HepG2 (cell line): ENCODE results near the gene C5orf34. TPM values are rescaled to one million over a fixed set of nuclear protein-coding genes. Genes with fewer than 3 reads are reported as not detected.

Experiments
- ATAC-seq: fragments of 200-7000 bp; cut with Tn5 transposase; 3 replicates; pipeline ENCODE4 v1.9.1; 2020; ENCODE audit warnings: mild to moderate bottlenecking, moderate library complexity
- BruUV-seq: library from RNA; stranded (reverse); fragments of 400-500 nt; replicated peaks from 2 replicates; lab custom pipeline; 2021; lab: Mats Ljungman, UMichigan
- CTCF ChIA-PET: fragments of 300-600 bp; formaldehyde crosslinking; extraction: SDS; loops from one replicate; lab custom pipeline; 2021; ENCODE audit warnings: low total read pairs, inconsistent platforms, low intra/inter-chr PET ratio; lab: Yijun Ruan, JAX
- POLR2A ChIA-PET: fragments of 350-600 bp; sonication (Branson Sonifier 250); formaldehyde crosslinking; loops from one replicate; lab custom pipeline; 2020; ENCODE audit warnings: antibody characterized with exemption, inconsistent platforms; lab: Yijun Ruan, JAX
- DNase-seq: peaks from one replicate; pipeline ENCODE4 v3.0.0-alpha.2; 2015; ENCODE audit warnings: low spot score
- FAIRE-seq: peaks from 3 replicates; lab custom pipeline; 2011; peaks lifted over from hg19 to GRCh38; lab: Jason Lieb, UNC
- H2AFZ ChIP-seq: one replicate; pipeline ENCODE4 v1.6.1; 2011; ENCODE audit warnings: low read length, inconsistent platforms
- H3K27ac ChIP-seq: fragments of 300-600 bp; 3 replicates; pipeline ENCODE4 v1.8.0; 2011; ENCODE audit warnings: mixed run types, mild to moderate bottlenecking, mixed read lengths, low read length, inconsistent platforms; ENCODE audit not compliant: insufficient read depth; ENCODE audit errors: extremely low read length
- H3K27me3 ChIP-seq, 2 experiments: fragments of 200-600 bp in 1 of 2; 2 replicates in 1 of 2; 3 replicates in 1 of 2; pipeline versions ENCODE4 v1.6.0 to v1.8.0; 2011; ENCODE audit warnings: low read length in 2 of 2, mild to moderate bottlenecking in 2 of 2, moderate library complexity in 2 of 2, inconsistent platforms in 1 of 2; ENCODE audit not compliant: insufficient read depth in 2 of 2, control insufficient read depth in 1 of 2
- H3K36me3 ChIP-seq, 2 experiments: fragments of 200-600 bp in 1 of 2; replicated peaks in 1 of 2; 2 replicates in 1 of 2; 3 replicates in 1 of 2; pipeline versions ENCODE4 v1.5.1 to v1.8.0; 2011; ENCODE audit warnings: low read length in 2 of 2, inconsistent platforms in 1 of 2; ENCODE audit not compliant: insufficient read depth in 2 of 2, control insufficient read depth in 1 of 2
- H3K4me1 ChIP-seq: 2 replicates; pipeline ENCODE4 v1.5.1; 2012; ENCODE audit warnings: low read length, inconsistent platforms; ENCODE audit not compliant: insufficient read depth
- H3K4me2 ChIP-seq: 2 replicates; pipeline ENCODE4 v1.6.0; 2011; ENCODE audit warnings: low read depth, low read length, inconsistent platforms
- H3K4me3 ChIP-seq, 3 experiments: fragments of 200-600 bp in 1 of 3; sonication (generic), shearing (Covaris generic) in 1 of 3; replicated peaks in 1 of 3; 2 replicates each; pipeline ENCODE4 v1.5.1; 2011 to 2016; ENCODE audit warnings: low read length in 3 of 3, inconsistent platforms in 2 of 3, low read depth in 2 of 3, mild to moderate bottlenecking in 2 of 3, control low read depth in 1 of 3, mixed read lengths in 1 of 3; ENCODE audit not compliant: insufficient read depth in 1 of 3
- H3K79me2 ChIP-seq: one replicate; pipeline ENCODE4 v1.6.1; 2011; ENCODE audit warnings: low read length, inconsistent platforms; ENCODE audit not compliant: insufficient read depth
- H3K9ac ChIP-seq: 2 replicates; pipeline ENCODE4 v1.6.0; 2011; ENCODE audit warnings: mild to moderate bottlenecking, low read depth, low read length, inconsistent platforms; ENCODE audit not compliant: insufficient read depth
- H3K9me3 ChIP-seq: 2 replicates; pipeline ENCODE4 v1.5.1; 2012; ENCODE audit warnings: mild to moderate bottlenecking, low read length
- H4K20me1 ChIP-seq: 2 replicates; pipeline ENCODE4 v1.6.0; 2011; ENCODE audit warnings: inconsistent platforms, mild to moderate bottlenecking, low read length, moderate library complexity; ENCODE audit not compliant: insufficient read depth
- MXI1 ChIP-seq: IDR thresholded peaks from 3 replicates; pipeline ENCODE4 v1.6.1; 2012; ENCODE audit warnings: low read depth, low read length, inconsistent platforms, borderline replicate concordance
- RBM22 ChIP-seq: fragments of 200-400 bp; formaldehyde crosslinking; optimal IDR thresholded peaks from 2 replicates; pipeline ENCODE3; 2017; ENCODE audit warnings: mild to moderate bottlenecking, low read length, moderate library complexity
- SMAD3 ChIP-seq: sonication (generic); formaldehyde crosslinking; IDR thresholded peaks from 2 replicates; pipeline ENCODE4 v1.4.0; 2020; ENCODE audit warnings: missing genetic modification reagents
- ZNF317 ChIP-seq: sonication (generic); formaldehyde crosslinking; IDR thresholded peaks from 2 replicates; pipeline ENCODE4 v1.5.0; 2020; ENCODE audit warnings: mild to moderate bottlenecking, missing genetic modification reagents
- ZNF746 ChIP-seq: sonication (generic); formaldehyde crosslinking; IDR thresholded peaks from 2 replicates; pipeline ENCODE4 v1.8.0; 2022; ENCODE audit warnings: mild to moderate bottlenecking, missing genetic modification reagents
- WGBS: methylation state at CpG from one replicate; pipeline ENCODE4 v1.1.6; 2017; ENCODE audit warnings: low lambda C conversion rate; 5-methylcytosine and 5-hydroxymethylcytosine counted together
- in situ Hi-C: cut with HindIII; loops from 2 replicates; pipeline ENCODE4 v1.10.0; 2017; ENCODE audit warnings: low pct_unique_long_range_greater_than_20kb; ENCODE audit not compliant: extremely low pct_ligation_motif_present
- intact Hi-C: fragments of 100-400 bp; cut with micrococcal nuclease; formaldehyde crosslinking; loops from one replicate; pipeline ENCODE4 v1.10.0; 2022; ENCODE audit not compliant: unreplicated experiment
- polyA plus RNA-seq, 8 experiments: library from polyadenylated mRNA; depleted of rRNA in 3 of 8; stranded (reverse) in 7 of 8; unstranded in 1 of 8; fragments of >200 nt; fragmentation: Illumina TruSeq in 4 of 8; extraction: Trizol in 4 of 8; gene quantifications; 2 replicates each; pipeline versions ENCODE4 v1.2.1 to v1.2.3, GENCODE V29; 2011 to 2016; ENCODE audit warnings: low read depth in 4 of 8, missing spikeins in 1 of 8, mixed read lengths in 1 of 8; ENCODE audit not compliant: insufficient read depth in 1 of 8
- total RNA-seq, 5 experiments: library from RNA; depleted of rRNA; stranded (reverse); fragments of >200 nt; fragmentation: Illumina TruSeq; extraction: Trizol; gene quantifications; 2 replicates each; pipeline ENCODE4 v1.2.3, GENCODE V29; 2016; ENCODE audit warnings: low read depth in 1 of 5
- TF ChIP-seq, protein P1 (sequence below): sonication (generic); formaldehyde crosslinking; IDR thresholded peaks from 2 replicates; pipeline ENCODE4 v1.8.1; 2022; ENCODE audit warnings: mild to moderate bottlenecking, missing genetic modification reagents

The C5orf34 gene
- total and polyA plus RNA-seq, 2 of the 13 experiments (the other 11 are each of a cell fraction or from before 2014, with no cell fraction given): 3.2 to 6.4 TPM

- in situ Hi-C loops: no loop called here
- CTCF ChIA-PET: no interaction called here
- TF ChIP-seq, protein P1, sequence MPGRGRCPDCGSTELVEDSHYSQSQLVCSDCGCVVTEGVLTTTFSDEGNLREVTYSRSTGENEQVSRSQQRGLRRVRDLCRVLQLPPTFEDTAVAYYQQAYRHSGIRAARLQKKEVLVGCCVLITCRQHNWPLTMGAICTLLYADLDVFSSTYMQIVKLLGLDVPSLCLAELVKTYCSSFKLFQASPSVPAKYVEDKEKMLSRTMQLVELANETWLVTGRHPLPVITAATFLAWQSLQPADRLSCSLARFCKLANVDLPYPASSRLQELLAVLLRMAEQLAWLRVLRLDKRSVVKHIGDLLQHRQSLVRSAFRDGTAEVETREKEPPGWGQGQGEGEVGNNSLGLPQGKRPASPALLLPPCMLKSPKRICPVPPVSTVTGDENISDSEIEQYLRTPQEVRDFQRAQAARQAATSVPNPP (CRISPR knock-in tag): no peak
- TF ChIP-seq SMAD3 (no peak), ZNF317 (CRISPR knock-in tag) (no peak), ZNF746 (CRISPR knock-in tag) (no peak)
Observed at GRCh38 chr5:43533646-43534045, 18.7 kb upstream of the C5orf34 start.

GRCh38 chr5:43530648-43531047, 15.7 kb upstream of the C5orf34 start:
- POLR2A ChIA-PET: no interaction called here
- Histone ChIP-seq H3K36me3 (peaks cover 6 to 64% of the 10 kb centered on the region in 2 experiments), H3K27me3 (no peaks in the 10 kb centered on the region), H3K4me3 (no peak overlapping the region), H3K9me3 (no peaks in the 10 kb centered on the region), H3K9ac (no peak overlapping the region), H3K79me2 (no peaks in the 10 kb centered on the region), H3K4me2 (no peak overlapping the region), H3K4me1 (no peaks in the 10 kb centered on the region), H2AFZ (no peak overlapping the region), H4K20me1 (no peaks in the 10 kb centered on the region), H3K27ac (no peak overlapping the region)
- FAIRE-seq (no peak), DNase-seq (no peak), ATAC-seq (no peak)
- BruUV-seq: no TSS peak
- CTCF ChIA-PET: no interaction called here
- WGBS: 98% methylated on average over 2 of the region's 2 CpGs
- in situ Hi-C loops: no loop called here
- intact Hi-C loops: no loop called here
- TF ChIP-seq RBM22 (peak; percentile 59), MXI1 (no peak)

More at GRCh38 chr5:43533646-43534045, 18.7 kb upstream of the C5orf34 start:
- H4K20me1 ChIP-seq: no peaks in the 10 kb centered on the region
- no peaks in the 10 kb centered on the region for H3K79me2 ChIP-seq
- no peak for DNase-seq
- FAIRE-seq: no peak
- no peaks in the 10 kb centered on the region for H3K9me3 ChIP-seq
- peaks cover 6 to 78% of the 10 kb centered on the region in 2 experiments for H3K36me3 ChIP-seq
- intact Hi-C loops: no loop called here
- BruUV-seq: no TSS peak
- no peaks in the 10 kb centered on the region for H3K27me3 ChIP-seq
- no peak overlapping the region for H3K4me3 ChIP-seq
- no peak overlapping the region for H3K4me2 ChIP-seq
- no peak overlapping the region for H2AFZ ChIP-seq
- H3K9ac ChIP-seq: no peak overlapping the region
- 98% methylated on average over 2 of the region's 2 CpGs for WGBS
- no peak for ATAC-seq
- POLR2A ChIA-PET: interaction anchor here (0.8 kb wide), 1 partner anchor 9 kb away, joined by 3 read pairs; no protein-coding TSS in a partner anchor
- H3K27ac ChIP-seq: no peak overlapping the region
- H3K4me1 ChIP-seq: no peaks in the 10 kb centered on the region
